MM.1S (cell line): ENCODE measurements around the gene SYCP3.

Experiments
- DNase-seq: peaks from one replicate; pipeline ENCODE4 v3.0.0-alpha.2; 2015
- H2AFZ ChIP-seq: fragments of 300-600 bp; sonication (generic); 2 replicates; pipeline ENCODE4 v1.6.0; 2016; ENCODE audit warnings: antibody characterized with exemption, low read length
- H3F3A ChIP-seq: fragments of 300-600 bp; sonication (generic); 2 replicates; pipeline ENCODE4 v1.6.1; 2016; ENCODE audit warnings: mild to moderate bottlenecking, antibody characterized with exemption, low read length, moderate library complexity, mixed read lengths; ENCODE audit not compliant: insufficient read depth
- H3K27ac ChIP-seq: fragments of 300-600 bp; sonication (generic); 2 replicates; pipeline ENCODE4 v1.5.1; 2016; ENCODE audit warnings: mild to moderate bottlenecking, low read length
- H3K27me3 ChIP-seq: fragments of 300-600 bp; sonication (generic); replicated peaks from 2 replicates; pipeline ENCODE4 v1.6.0; 2016; ENCODE audit warnings: low read length; ENCODE audit not compliant: insufficient read depth
- H3K36me3 ChIP-seq: fragments of 300-600 bp; sonication (generic); replicated peaks from 2 replicates; pipeline ENCODE4 v1.6.1; 2016; ENCODE audit warnings: mild to moderate bottlenecking, low read length, mixed read lengths; ENCODE audit not compliant: insufficient read depth
- H3K4me1 ChIP-seq: fragments of 300-600 bp; sonication (generic); 2 replicates; pipeline ENCODE4 v1.6.1; 2016; ENCODE audit warnings: low read length, mixed read lengths
- H3K4me2 ChIP-seq: fragments of 300-600 bp; sonication (generic); 2 replicates; pipeline ENCODE4 v1.6.0; 2016; ENCODE audit warnings: low read depth, low read length
- H3K4me3 ChIP-seq: fragments of 300-600 bp; sonication (generic); 2 replicates; pipeline ENCODE4 v1.5.1; 2016; ENCODE audit warnings: low read length, mixed read lengths
- H3K79me2 ChIP-seq: fragments of 300-600 bp; sonication (generic); 2 replicates; pipeline ENCODE4 v1.6.1; 2016; ENCODE audit warnings: mixed run types, low read length, mixed read lengths
- H3K9ac ChIP-seq: fragments of 300-600 bp; sonication (generic); 2 replicates; pipeline ENCODE4 v1.6.1; 2016; ENCODE audit warnings: low read length, mixed read lengths
- H3K9me2 ChIP-seq: fragments of 300-600 bp; sonication (generic); replicated peaks from 2 replicates; pipeline ENCODE4 v1.6.1; 2016; ENCODE audit warnings: mild to moderate bottlenecking, low read length, mixed read lengths; ENCODE audit not compliant: insufficient read depth
- H3K9me3 ChIP-seq: fragments of 300-600 bp; sonication (generic); replicated peaks from 2 replicates; pipeline ENCODE4 v1.6.1; 2016; ENCODE audit warnings: mild to moderate bottlenecking, low read length, mixed read lengths; ENCODE audit not compliant: insufficient read depth
- H4K20me1 ChIP-seq: fragments of 300-600 bp; sonication (generic); 2 replicates; pipeline ENCODE4 v1.6.1; 2016; ENCODE audit warnings: mild to moderate bottlenecking, low read length, moderate library complexity, mixed read lengths; ENCODE audit not compliant: insufficient read depth
- CTCF ChIP-seq: fragments of 300-600 bp; sonication (generic); IDR thresholded peaks from 2 replicates; pipeline ENCODE4 v1.5.1; 2016; ENCODE audit warnings: antibody characterized with exemption, low read length, mixed read lengths
- EZH2 ChIP-seq: fragments of 300-600 bp; sonication (generic); optimal IDR thresholded peaks from 2 replicates; pipeline ENCODE3; 2017; ENCODE audit warnings: low read depth, mild to moderate bottlenecking, antibody characterized with exemption, low read length, mixed read lengths
- EZH2phosphoT487 ChIP-seq: fragments of 300-600 bp; sonication (generic); IDR thresholded peaks from 2 replicates; pipeline ENCODE4 v1.6.1; 2018; ENCODE audit warnings: antibody characterized with exemption, low read length

SYCP3 gene

GRCh38 chr12:101720118-101720517 is 19.1 kb downstream of the SYCP3 start:
- no peak overlapping the region for H3K9ac ChIP-seq
- no peak overlapping the region for H3K27ac ChIP-seq
- DNase-seq = no peak
- H3K4me2 ChIP-seq = no peak overlapping the region
- no peaks in the 10 kb centered on the region for H4K20me1 ChIP-seq
- no peaks in the 10 kb centered on the region; the same call in 1 of the 2 replicates for H3K36me3 ChIP-seq
- H3K27me3 ChIP-seq = no peaks in the 10 kb centered on the region
- no peaks in the 10 kb centered on the region for H3K9me2 ChIP-seq
- no peak for TF ChIP-seq EZH2phosphoT487
- TF ChIP-seq CTCF = no peak
- TF ChIP-seq EZH2 = no peak
- no peaks in the 10 kb centered on the region for H3K9me3 ChIP-seq
- H3K79me2 ChIP-seq = 0 out of 2 replicates have a peak, but pooled peaks cover 3% of the 10 kb centered on the region
- H3K4me3 ChIP-seq = no peak overlapping the region
- H2AFZ ChIP-seq = no peak overlapping the region
- no peaks in the 10 kb centered on the region for H3F3A ChIP-seq
- no peaks in the 10 kb centered on the region for H3K4me1 ChIP-seq

GRCh38 chr12:101719566-101719965 is 19.7 kb downstream of the SYCP3 start:
- H3F3A ChIP-seq = 0 out of 2 replicates have a peak, but pooled peaks cover 2% of the 10 kb centered on the region
- no peaks in the 10 kb centered on the region for H4K20me1 ChIP-seq
- no peaks in the 10 kb centered on the region for H3K9me2 ChIP-seq
- no peak overlapping the region for H3K27ac ChIP-seq
- no peaks in the 10 kb centered on the region; the same call in 1 of the 2 replicates for H3K36me3 ChIP-seq
- no peaks in the 10 kb centered on the region for H3K4me1 ChIP-seq
- DNase-seq = no peak
- H3K79me2 ChIP-seq = 0 out of 2 replicates have a peak, but pooled peaks cover 3% of the 10 kb centered on the region
- H3K4me3 ChIP-seq = no peak overlapping the region
- no peak overlapping the region for H3K4me2 ChIP-seq
- no peak overlapping the region for H3K9ac ChIP-seq
- no peaks in the 10 kb centered on the region for H3K9me3 ChIP-seq
- H2AFZ ChIP-seq = no peak overlapping the region
- no peak for TF ChIP-seq CTCF
- no peak for TF ChIP-seq EZH2
- no peak for TF ChIP-seq EZH2phosphoT487
- no peaks in the 10 kb centered on the region for H3K27me3 ChIP-seq

GRCh38 chr12:101714877-101715444 is 24.3 kb downstream of the SYCP3 start:
- no peak for DNase-seq
- Histone ChIP-seq H3F3A (0 out of 2 replicates have a peak, but pooled peaks cover 3% of the 10 kb centered on the region), H4K20me1 (0 out of 2 replicates have a peak, but pooled peaks cover 4% of the 10 kb centered on the region)

GRCh38 chr12:101713930-101714329 is 25.3 kb downstream of the SYCP3 start:
- DNase-seq = no peak
- no peaks in the 10 kb centered on the region for H3K36me3 ChIP-seq
- TF ChIP-seq EZH2phosphoT487 = no peak
- TF ChIP-seq EZH2 = no peak
- TF ChIP-seq CTCF = no peak
- H3K79me2 ChIP-seq = peaks cover 55% of the 10 kb centered on the region
- peaks cover 9% of the 10 kb centered on the region for H3K4me1 ChIP-seq
- H3K27ac ChIP-seq = no peak overlapping the region
- no peaks in the 10 kb centered on the region for H3K9me3 ChIP-seq
- no peak overlapping the region for H3K9ac ChIP-seq
- H3K27me3 ChIP-seq = no peaks in the 10 kb centered on the region
- no peak overlapping the region for H3K4me3 ChIP-seq
- H3K4me2 ChIP-seq = no peak overlapping the region
- H2AFZ ChIP-seq = no peak overlapping the region
- H4K20me1 ChIP-seq = 0 out of 2 replicates have a peak, but pooled peaks cover 4% of the 10 kb centered on the region
- H3F3A ChIP-seq = 0 out of 2 replicates have a peak, but pooled peaks cover 3% of the 10 kb centered on the region
- H3K9me2 ChIP-seq = no peaks in the 10 kb centered on the region

More at GRCh38 chr12:101714877-101715444, 24.3 kb downstream of the SYCP3 start:
- H3K9me2 ChIP-seq = no peaks in the 10 kb centered on the region
- peaks cover 45% of the 10 kb centered on the region for H3K79me2 ChIP-seq
- no peaks in the 10 kb centered on the region for H3K36me3 ChIP-seq
- H3K4me3 ChIP-seq = no peak overlapping the region
- H3K9me3 ChIP-seq = no peaks in the 10 kb centered on the region
- no peaks in the 10 kb centered on the region for H3K4me1 ChIP-seq
- no peak overlapping the region for H2AFZ ChIP-seq
- no peak overlapping the region for H3K27ac ChIP-seq
- no peak overlapping the region for H3K4me2 ChIP-seq
- H3K27me3 ChIP-seq = no peaks in the 10 kb centered on the region
- no peak for TF ChIP-seq EZH2phosphoT487
- no peak for TF ChIP-seq EZH2
- H3K9ac ChIP-seq = no peak overlapping the region
